Stimulated activated CD4-positive, alpha-beta T cell treated with anti-CD3 and anti-CD28 coated beads, TNF-alpha, amount 100 ng/mL, for 48 hours (primary cell): ENCODE results near the gene RALGPS1.

ENCODE experiments used
- DNase-seq, 3 donors: peaks; one replicate each; pipeline ENCODE4 v3.0.0-alpha.2; 2020; ENCODE audit warnings: low read depth in 3 of 3

Gene RALGPS1

GRCh38 chr9:127174386-127175318 is 260.1 kb downstream of the RALGPS1 start:
- DNase-seq: no peak

- no peak for DNase-seq
Observed at GRCh38 chr9:127175319-127175715, 260.7 kb downstream of the RALGPS1 start.

- DNase-seq: no peak
Observed at GRCh38 chr9:127175764-127176163, 261.2 kb downstream of the RALGPS1 start.

- no peak for DNase-seq
Observed at GRCh38 chr9:127176631-127177030, 262.0 kb downstream of the RALGPS1 start.

- DNase-seq: no peak
Observed at GRCh38 chr9:127177231-127177630, 262.6 kb downstream of the RALGPS1 start.

- DNase-seq: no peak
Observed at GRCh38 chr9:127177665-127178265, 263.2 kb downstream of the RALGPS1 start.

- no peak for DNase-seq
Observed at GRCh38 chr9:127178686-127179632, 264.4 kb downstream of the RALGPS1 start.

GRCh38 chr9:127179633-127180441 is 265.3 kb downstream of the RALGPS1 start:
- DNase-seq: no peak

- DNase-seq: no peak
Observed at GRCh38 chr9:127180457-127181314, 266.1 kb downstream of the RALGPS1 start.

- DNase-seq: no peak
Observed at GRCh38 chr9:127181315-127181580, 266.7 kb downstream of the RALGPS1 start.

GRCh38 chr9:127181595-127182190 is 267.1 kb downstream of the RALGPS1 start:
- no peak for DNase-seq

GRCh38 chr9:127182901-127183746 is 268.5 kb downstream of the RALGPS1 start:
- no peak for DNase-seq

- no peak for DNase-seq
Observed at GRCh38 chr9:127183814-127184582, 269.4 kb downstream of the RALGPS1 start.

- no peak for DNase-seq
Observed at GRCh38 chr9:127184641-127185040, 270.1 kb downstream of the RALGPS1 start.

- DNase-seq: no peak
Observed at GRCh38 chr9:127185181-127185580, 270.6 kb downstream of the RALGPS1 start.

GRCh38 chr9:127185931-127186781 is 271.6 kb downstream of the RALGPS1 start:
- DNase-seq: no peak

GRCh38 chr9:127186806-127187205 is 272.2 kb downstream of the RALGPS1 start:
- no peak for DNase-seq
